Neuronal stem cell (in vitro differentiated cells): Measurements from ENCODE around the gene SFRP5. TPM values are rescaled to one million over a fixed set of nuclear protein-coding genes. Genes with fewer than 3 reads are reported as not detected.

Source experiments
- DNase-seq: peaks from one replicate; pipeline ENCODE4 v3.0.0-alpha.2; 2013; ENCODE audit warnings: low spot score
- H2AFZ ChIP-seq: one replicate; pipeline ENCODE4 v1.6.1; 2013; ENCODE audit warnings: mild to moderate bottlenecking, low read length, inconsistent platforms
- H2AK5ac ChIP-seq: 2 replicates; pipeline ENCODE4 v1.6.1; 2013; ENCODE audit warnings: low read depth, mild to moderate bottlenecking, inconsistent platforms, low read length, moderate library complexity, mixed read lengths
- H2BK120ac ChIP-seq: 2 replicates; pipeline ENCODE4 v1.6.1; 2013; ENCODE audit warnings: low read depth, mild to moderate bottlenecking, inconsistent platforms, low read length, moderate library complexity, mixed read lengths
- H2BK12ac ChIP-seq: one replicate; pipeline ENCODE4 v1.6.1; 2013; ENCODE audit warnings: low read length, inconsistent platforms
- H2BK15ac ChIP-seq: 2 replicates; pipeline ENCODE4 v1.6.1; 2013; ENCODE audit warnings: mild to moderate bottlenecking, low read length, inconsistent platforms, mixed read lengths
- H2BK5ac ChIP-seq: one replicate; pipeline ENCODE4 v1.6.1; 2013; ENCODE audit warnings: inconsistent platforms, mild to moderate bottlenecking, low read length, moderate library complexity
- H3K14ac ChIP-seq: one replicate; pipeline ENCODE4 v1.6.1; 2013; ENCODE audit warnings: low read length, inconsistent platforms
- H3K18ac ChIP-seq: 2 replicates; pipeline ENCODE4 v1.6.1; 2013; ENCODE audit warnings: low read length, inconsistent platforms
- H3K23ac ChIP-seq: 2 replicates; pipeline ENCODE4 v1.6.1; 2013; ENCODE audit warnings: low read depth, mild to moderate bottlenecking, mixed read lengths, low read length, inconsistent platforms; ENCODE audit not compliant: poor library complexity
- H3K27ac ChIP-seq: replicated peaks from 3 replicates; pipeline ENCODE4 v1.5.1; 2013; ENCODE audit warnings: low read length, inconsistent platforms
- H3K27me3 ChIP-seq, 3 experiments: 2 replicates each; pipeline ENCODE4 v1.6.1; 2013; ENCODE audit warnings: low read length in 3 of 3, mild to moderate bottlenecking in 2 of 3, inconsistent platforms in 1 of 3, low read depth in 1 of 3, mixed read lengths in 1 of 3, moderate library complexity in 1 of 3; ENCODE audit not compliant: control insufficient read depth in 3 of 3, insufficient read depth in 3 of 3
- H3K36me3 ChIP-seq, 2 donors: replicated peaks in 1 of 2; 2 replicates each; pipeline ENCODE4 v1.6.1; 2013; ENCODE audit warnings: low read length in 2 of 2; ENCODE audit not compliant: control insufficient read depth in 2 of 2, insufficient read depth in 2 of 2
- H3K4ac ChIP-seq: 2 replicates; pipeline ENCODE4 v1.6.1; 2013; ENCODE audit warnings: inconsistent platforms, mild to moderate bottlenecking, low read length, moderate library complexity
- H3K4me1 ChIP-seq, 2 donors: 1 replicate in 1 of 2; 2 replicates in 1 of 2; pipeline ENCODE4 v1.6.1; 2013; ENCODE audit warnings: low read length in 2 of 2, low read depth in 1 of 2; ENCODE audit not compliant: control insufficient read depth in 2 of 2, insufficient read depth in 1 of 2
- H3K4me2 ChIP-seq: one replicate; pipeline ENCODE4 v1.6.1; 2013; ENCODE audit warnings: mild to moderate bottlenecking, low read length, inconsistent platforms; ENCODE audit not compliant: insufficient read depth, poor library complexity, severe bottlenecking
- H3K4me3 ChIP-seq, 2 donors: 2 replicates each; pipeline ENCODE4 v1.5.1; 2013; ENCODE audit warnings: low read length in 2 of 2, mild to moderate bottlenecking in 2 of 2, inconsistent platforms in 1 of 2, moderate library complexity in 1 of 2
- H3K79me1 ChIP-seq: one replicate; pipeline ENCODE4 v1.6.1; 2013; ENCODE audit warnings: low read depth, mild to moderate bottlenecking, inconsistent platforms, low read length, moderate library complexity
- H3K9ac ChIP-seq: one replicate; pipeline ENCODE4 v1.6.1; 2013; ENCODE audit warnings: mild to moderate bottlenecking, low read depth, low read length, inconsistent platforms; ENCODE audit not compliant: poor library complexity
- H3K9me3 ChIP-seq, 2 donors: replicated peaks in 1 of 2; 2 replicates each; pipeline versions ENCODE3 to v1.6.1; 2013; ENCODE audit warnings: low read length in 2 of 2, mild to moderate bottlenecking in 2 of 2, inconsistent platforms in 1 of 2, low read depth in 1 of 2, mixed read lengths in 1 of 2, moderate library complexity in 1 of 2; ENCODE audit not compliant: control insufficient read depth in 2 of 2, insufficient read depth in 1 of 2
- H4K8ac ChIP-seq: one replicate; pipeline ENCODE4 v1.6.1; 2013; ENCODE audit warnings: low read depth, mild to moderate bottlenecking, inconsistent platforms, low read length, moderate library complexity
- H4K91ac ChIP-seq: one replicate; pipeline ENCODE4 v1.6.1; 2013; ENCODE audit warnings: low read length, low read depth, mild to moderate bottlenecking, inconsistent platforms; ENCODE audit not compliant: poor library complexity
- WGBS, 2 donors: extraction: QIAGEN DNeasy Blood & Tissue Kit; methylation state at CpG; one replicate each; pipeline ENCODE4 v1.1.7; 2013; ENCODE audit warnings: missing lambda C conversion rate in 2 of 2, mixed read lengths in 1 of 2; ENCODE audit not compliant: insufficient read length in 2 of 2, insufficient replicate concordance in 1 of 2; ENCODE audit errors: extremely low coverage in 2 of 2; 5-methylcytosine and 5-hydroxymethylcytosine counted together
- polyA plus RNA-seq, 2 experiments: library from polyadenylated mRNA; stranded (reverse); fragments of 200-250 nt; gene quantifications; one replicate each; pipeline ENCODE4 v1.2.3, GENCODE V29; 2013

SFRP5 gene, protein sequence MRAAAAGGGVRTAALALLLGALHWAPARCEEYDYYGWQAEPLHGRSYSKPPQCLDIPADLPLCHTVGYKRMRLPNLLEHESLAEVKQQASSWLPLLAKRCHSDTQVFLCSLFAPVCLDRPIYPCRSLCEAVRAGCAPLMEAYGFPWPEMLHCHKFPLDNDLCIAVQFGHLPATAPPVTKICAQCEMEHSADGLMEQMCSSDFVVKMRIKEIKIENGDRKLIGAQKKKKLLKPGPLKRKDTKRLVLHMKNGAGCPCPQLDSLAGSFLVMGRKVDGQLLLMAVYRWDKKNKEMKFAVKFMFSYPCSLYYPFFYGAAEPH
- polyA plus RNA-seq (2013, experiment 1 of 2) = 0.06 TPM
- polyA plus RNA-seq (2013, experiment 2 of 2) = 0.07 TPM

DNA sequence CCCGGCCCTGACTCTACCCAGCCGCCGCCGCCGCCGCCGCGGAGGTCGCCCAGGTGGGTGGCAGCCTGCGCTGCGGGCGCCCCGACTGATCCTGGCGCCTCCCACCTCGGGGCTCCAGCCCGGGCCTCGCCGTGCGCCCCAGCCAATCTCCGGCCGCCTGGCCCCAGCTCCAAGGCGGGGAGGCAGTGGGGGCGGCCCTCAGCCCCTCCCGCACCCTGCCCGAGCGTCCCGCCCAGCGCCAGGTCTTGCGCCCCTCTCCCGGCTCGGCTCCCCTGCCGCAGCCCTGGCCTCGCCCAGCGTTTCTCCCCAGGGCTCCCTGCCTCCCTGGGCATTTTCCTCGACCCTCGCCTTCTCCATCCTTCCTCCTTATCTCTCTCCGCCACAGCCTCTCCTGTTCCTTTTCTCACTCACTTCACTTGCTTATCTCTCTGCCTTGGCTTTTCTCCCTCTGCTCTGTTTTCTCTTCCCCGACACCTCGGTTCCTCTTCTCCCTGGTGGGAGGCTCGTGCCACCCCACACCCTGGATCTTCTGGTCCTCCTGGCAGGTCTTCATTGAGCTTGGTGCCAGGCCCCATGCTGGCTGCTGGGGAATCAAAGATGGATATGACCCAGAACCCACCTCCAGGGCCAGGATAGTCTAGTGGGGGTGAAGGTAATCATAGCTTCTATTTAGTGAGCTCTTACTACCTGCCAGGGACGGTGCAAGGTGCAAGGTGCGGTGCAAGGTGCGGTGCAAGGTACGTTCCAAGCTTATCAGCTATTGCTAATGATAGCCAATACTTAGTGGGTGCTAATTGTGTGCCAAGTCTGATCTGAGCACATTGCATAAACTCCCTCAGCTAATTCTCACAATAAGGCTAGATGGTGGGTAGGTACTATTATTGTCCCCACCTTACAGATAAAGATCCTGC is at the start of gene SFRP5:
Gene SFRP5 (minus strand): TSS at position 87 of the 911 bp plus-strand sequence. CDS start 166 bp downstream, outside the sequence.
- H3K4me1 ChIP-seq = peaks cover 4 to 6% of the 10 kb centered on the region in 2 donors
- peak within 1 kb of the TSS; percentile 92 for H3K4me2 ChIP-seq
- H3K27me3 ChIP-seq = peaks cover 15 to 63% (median 51%) of the 10 kb centered on the region in 3 experiments
- H3K9me3 ChIP-seq = no peaks in the 10 kb centered on the region
- H3K9ac ChIP-seq = peak within 1 kb of the TSS; percentile 83
- H2BK5ac ChIP-seq = no peak within 1 kb of the TSS
- H3K4ac ChIP-seq = no peak within 1 kb of the TSS
- no peak within 1 kb of the TSS for H4K91ac ChIP-seq
- no peak for DNase-seq
- H3K14ac ChIP-seq = peak within 1 kb of the TSS; percentile 25
- H3K79me1 ChIP-seq = no peaks in the 10 kb centered on the region
- no peaks in the 10 kb centered on the region for H3K36me3 ChIP-seq
- H2BK12ac ChIP-seq = no peak within 1 kb of the TSS
- H4K8ac ChIP-seq = no peak within 1 kb of the TSS
- H2AFZ ChIP-seq = peak within 1 kb of the TSS; percentile 94
- H3K23ac ChIP-seq = peak within 1 kb of the TSS; percentile 60
- peak within 1 kb of the TSS; percentile 30 to 83 for H3K4me3 ChIP-seq
- no CpG with 5 or more reads among the region's 44 CpGs for WGBS, 2 donors
- no peak within 1 kb of the TSS for H2AK5ac ChIP-seq
- H3K18ac ChIP-seq = peak within 1 kb of the TSS; percentile 81
- peak within 1 kb of the TSS; percentile 15 for H2BK15ac ChIP-seq
- no peak within 1 kb of the TSS for H2BK120ac ChIP-seq
- H3K27ac ChIP-seq = no peak within 1 kb of the TSS

DNA sequence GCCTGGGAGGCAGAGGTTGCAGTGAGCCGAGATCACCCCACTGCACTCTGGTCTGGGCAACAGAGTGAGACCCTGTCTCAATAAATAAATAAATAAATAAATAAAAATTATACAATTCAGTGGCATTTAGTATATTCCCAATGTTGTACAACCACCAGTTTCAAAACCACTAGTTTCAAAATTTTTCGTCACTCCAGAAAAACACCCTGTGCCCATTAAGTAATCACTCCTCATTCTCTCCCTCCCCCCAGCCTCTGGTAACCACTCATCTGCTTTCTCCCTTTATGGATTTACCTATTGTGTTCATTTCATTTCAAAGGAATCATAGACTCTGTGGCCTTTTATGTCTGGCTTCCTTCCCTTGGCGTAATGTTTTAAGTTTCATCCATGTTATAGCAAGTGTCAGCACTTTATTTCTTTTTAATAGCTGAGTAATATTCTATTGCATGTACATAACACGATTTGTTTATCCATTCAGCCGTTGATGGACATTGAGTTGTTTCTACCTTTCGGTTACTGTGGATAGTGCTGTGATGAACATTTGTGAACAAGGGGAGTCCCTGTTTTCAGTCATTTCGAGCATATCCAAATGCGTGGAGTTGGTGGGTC is 48.4 kb upstream of the SFRP5 start:
- Histone ChIP-seq H2AFZ (no peak overlapping the region), H3K9ac (no peak overlapping the region), H3K4me2 (no peak overlapping the region), H3K4me3 (no peak overlapping the region), H2BK120ac (no peak overlapping the region), H3K4me1 (peaks cover 0 to 16% of the 10 kb centered on the region in 2 donors), H3K79me1 (no peaks in the 10 kb centered on the region), H3K4ac (no peak overlapping the region), H3K27me3 (peaks cover 0 to 63% (median 0%) of the 10 kb centered on the region in 3 experiments), H3K14ac (no peak overlapping the region), H2AK5ac (no peak overlapping the region), H3K27ac (no peak overlapping the region), H4K91ac (no peak overlapping the region), H3K18ac (no peak overlapping the region), H4K8ac (no peak overlapping the region), H3K9me3 (no peaks in the 10 kb centered on the region), H3K23ac (no peak overlapping the region), H2BK15ac (no peak overlapping the region), H2BK12ac (no peak overlapping the region), H2BK5ac (no peak overlapping the region), H3K36me3 (no peaks in the 10 kb centered on the region)
- WGBS, 2 donors = no CpG with 5 or more reads among the region's 8 CpGs
- DNase-seq = no peak

DNA sequence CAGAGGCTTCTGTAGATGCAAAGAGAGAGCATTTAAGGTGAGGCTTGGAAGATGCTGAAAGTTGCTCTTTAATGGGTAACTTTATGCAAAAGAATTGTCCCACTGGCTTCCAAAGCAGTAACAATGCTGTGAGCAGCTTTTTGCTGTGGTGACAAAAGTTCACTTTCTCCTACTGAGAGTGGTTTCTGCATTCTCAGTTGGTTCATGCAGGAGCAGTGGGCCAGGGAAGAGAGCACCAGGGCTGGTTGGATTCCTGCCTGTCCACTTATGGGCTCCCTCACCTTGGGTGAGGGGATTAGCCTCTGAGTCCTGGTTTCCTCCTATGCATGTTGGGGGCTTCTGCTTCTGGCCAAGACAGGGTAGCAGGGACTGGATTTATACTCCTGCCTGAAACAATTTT is 46.8 kb upstream of the SFRP5 start:
- Histone ChIP-seq H3K27me3 (peaks cover 0 to 59% (median 0%) of the 10 kb centered on the region in 3 experiments), H3K79me1 (no peaks in the 10 kb centered on the region), H3K14ac (no peak overlapping the region), H3K18ac (no peak overlapping the region), H2BK15ac (no peak overlapping the region), H3K27ac (no peak overlapping the region), H3K9me3 (no peaks in the 10 kb centered on the region), H3K4me3 (no peak overlapping the region), H3K36me3 (no peaks in the 10 kb centered on the region), H2AK5ac (no peak overlapping the region), H3K23ac (no peak overlapping the region), H2BK12ac (no peak overlapping the region), H2AFZ (no peak overlapping the region), H2BK5ac (no peak overlapping the region), H3K4me1 (peaks cover 0 to 9% of the 10 kb centered on the region in 2 donors), H4K91ac (no peak overlapping the region), H4K8ac (no peak overlapping the region), H3K4me2 (no peak overlapping the region), H2BK120ac (no peak overlapping the region), H3K9ac (no peak overlapping the region), H3K4ac (no peak overlapping the region)
- no peak for DNase-seq
